WTC11 (cell line): ENCODE measurements around the gene CCDC137. TPM values are rescaled to one million over a fixed set of nuclear protein-coding genes. Genes with fewer than 3 reads are reported as not detected.
A peak's percentile ranks its signal among the peaks of the same experiment; 100 is the strongest.

Source experiments
- ATF1 ChIP-seq: sonication (generic); formaldehyde crosslinking; IDR thresholded peaks from 2 replicates; pipeline ENCODE4 v1.8.1; 2023; ENCODE audit warnings: mild to moderate bottlenecking, moderate library complexity, missing genetic modification reagents
- ESRRA ChIP-seq: sonication (generic); formaldehyde crosslinking; IDR thresholded peaks from 2 replicates; pipeline ENCODE4 v1.8.1; 2022; ENCODE audit warnings: mild to moderate bottlenecking, missing genetic modification reagents, borderline replicate concordance
- FOXP1 ChIP-seq: sonication (generic); formaldehyde crosslinking; IDR thresholded peaks from 2 replicates; pipeline ENCODE4 v1.8.0; 2022; ENCODE audit warnings: missing genetic modification reagents, mild to moderate bottlenecking, moderate library complexity, borderline replicate concordance
- GABPB1 ChIP-seq: sonication (generic); formaldehyde crosslinking; IDR thresholded peaks from 2 replicates; pipeline ENCODE4 v1.8.1; 2023; ENCODE audit warnings: mild to moderate bottlenecking, missing genetic modification reagents
- IRF2 ChIP-seq: sonication (generic); formaldehyde crosslinking; IDR thresholded peaks from 2 replicates; pipeline ENCODE4 v1.8.0; 2022; ENCODE audit warnings: low read depth, missing genetic modification reagents, borderline replicate concordance
- MXD4 ChIP-seq: fragments of 250-450 bp; sonication (Bioruptor Pico); IDR thresholded peaks from 2 replicates; pipeline ENCODE4 v1.8.0; 2021; ENCODE audit warnings: mild to moderate bottlenecking, moderate library complexity, borderline replicate concordance
- NFATC4 ChIP-seq: fragments of 250-450 bp; sonication (Bioruptor Pico); IDR thresholded peaks from 2 replicates; pipeline ENCODE4 v1.9.0; 2021; ENCODE audit warnings: mild to moderate bottlenecking
- NFE2L1 ChIP-seq: sonication (generic); formaldehyde crosslinking; IDR thresholded peaks from 2 replicates; pipeline ENCODE4 v1.8.1; 2023; ENCODE audit warnings: missing genetic modification reagents
- RORB ChIP-seq: fragments of 250-450 bp; sonication (Bioruptor Pico); IDR thresholded peaks from 2 replicates; pipeline ENCODE4 v1.9.0; 2021; ENCODE audit warnings: mild to moderate bottlenecking
- SMAD3 ChIP-seq: sonication (generic); formaldehyde crosslinking; IDR thresholded peaks from 2 replicates; pipeline ENCODE4 v1.8.0; 2022; ENCODE audit warnings: missing genetic modification reagents, mild to moderate bottlenecking, borderline replicate concordance
- SMAD4 ChIP-seq: sonication (generic); formaldehyde crosslinking; IDR thresholded peaks from 2 replicates; pipeline ENCODE4 v1.8.0; 2022; ENCODE audit warnings: mild to moderate bottlenecking, missing genetic modification reagents
- SP1 ChIP-seq: sonication (generic); formaldehyde crosslinking; conservative IDR thresholded peaks from 2 replicates; pipeline ENCODE4 v1.8.1; 2022; ENCODE audit warnings: missing genetic modification reagents
- ZNF121 ChIP-seq: sonication (generic); formaldehyde crosslinking; IDR thresholded peaks from 2 replicates; pipeline ENCODE4 v1.8.0; 2023; ENCODE audit warnings: missing genetic modification reagents
- ZNF416 ChIP-seq: fragments of 250-450 bp; sonication (Bioruptor Pico); IDR thresholded peaks from 2 replicates; pipeline ENCODE4 v1.9.0; 2021; ENCODE audit warnings: mild to moderate bottlenecking, inconsistent platforms
- total RNA-seq: library from RNA; stranded (reverse); gene quantifications from 3 replicates; pipeline ENCODE4 v1.2.3, GENCODE V29; 2021
- TF ChIP-seq, protein P1 (sequence below): sonication (generic); formaldehyde crosslinking; IDR thresholded peaks from 2 replicates; pipeline ENCODE4 v1.8.0; 2023; ENCODE audit warnings: missing genetic modification reagents, mild to moderate bottlenecking, borderline replicate concordance
- TF ChIP-seq, protein P2 (sequence below): sonication (generic); formaldehyde crosslinking; IDR thresholded peaks from 2 replicates; pipeline ENCODE4 v1.8.0; 2022; ENCODE audit warnings: missing genetic modification reagents
- TF ChIP-seq, protein P3 (sequence below): sonication (generic); formaldehyde crosslinking; IDR thresholded peaks from 2 replicates; pipeline ENCODE4 v1.8.1; 2023; ENCODE audit warnings: mild to moderate bottlenecking, missing genetic modification reagents, moderate library complexity
- TF ChIP-seq, protein P4 (sequence below): sonication (generic); formaldehyde crosslinking; IDR thresholded peaks from 2 replicates; pipeline ENCODE4 v1.8.1; 2022; ENCODE audit warnings: low read depth, missing genetic modification reagents, borderline replicate concordance
- TF ChIP-seq, protein P5 (sequence below): sonication (generic); formaldehyde crosslinking; IDR thresholded peaks from 2 replicates; pipeline ENCODE4 v1.8.0; 2022; ENCODE audit warnings: mild to moderate bottlenecking, missing genetic modification reagents
- TF ChIP-seq, protein P6 (sequence below): sonication (generic); formaldehyde crosslinking; IDR thresholded peaks from 2 replicates; pipeline ENCODE4 v1.8.1; 2023; ENCODE audit warnings: mild to moderate bottlenecking, moderate library complexity, missing genetic modification reagents
- TF ChIP-seq, protein P7 (sequence below): sonication (generic); formaldehyde crosslinking; conservative IDR thresholded peaks from 2 replicates; pipeline ENCODE4 v1.8.1; 2023; ENCODE audit warnings: mild to moderate bottlenecking, low read depth, missing genetic modification reagents, moderate library complexity

CCDC137 gene
- total RNA-seq, 1 experiment from 2014 or later: 36.8 TPM

DNA sequence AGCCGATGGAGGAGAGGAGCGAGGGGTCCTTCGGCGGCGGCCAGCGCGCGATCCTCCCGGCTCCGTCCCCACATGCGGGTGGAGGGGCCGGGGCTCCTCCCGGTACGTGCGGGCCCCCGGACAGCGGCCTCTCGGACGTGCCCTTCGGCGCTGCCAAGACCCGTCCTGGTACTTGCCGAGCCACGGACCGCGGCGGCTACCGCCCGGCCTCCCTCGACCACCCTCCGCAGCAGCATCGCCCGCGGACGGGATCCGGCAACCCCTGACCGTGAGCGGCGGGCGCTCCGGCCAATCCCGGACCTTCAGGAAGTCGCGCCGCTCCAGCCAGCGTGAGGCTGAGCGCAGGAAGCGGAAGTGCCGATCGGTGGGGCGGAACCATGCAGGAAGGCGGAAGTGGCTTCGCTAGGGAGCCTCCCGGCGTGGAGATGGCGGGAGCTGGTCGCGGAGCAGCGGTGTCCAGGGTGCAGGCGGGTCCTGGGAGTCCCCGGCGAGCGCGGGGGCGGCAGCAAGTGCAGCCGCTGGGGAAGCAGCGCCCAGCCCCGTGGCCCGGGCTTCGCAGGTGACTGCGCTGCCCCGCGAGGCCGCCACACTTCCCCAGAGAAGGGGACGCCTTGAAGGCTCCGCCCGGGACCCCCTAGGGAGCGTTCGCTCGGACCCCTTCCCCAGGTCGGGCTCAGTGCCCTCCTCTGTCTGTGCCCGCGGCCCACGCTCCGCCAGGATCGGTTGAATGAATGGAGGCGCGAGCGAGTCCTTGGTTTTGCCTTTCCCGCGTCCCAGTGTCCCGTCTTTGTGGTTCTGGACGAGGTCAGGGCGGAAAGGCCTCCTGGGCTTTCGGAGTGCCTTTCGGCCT, at the start of gene CCDC137, which contains the start of gene OXLD1 (continued):
- TF ChIP-seq, protein P1, sequence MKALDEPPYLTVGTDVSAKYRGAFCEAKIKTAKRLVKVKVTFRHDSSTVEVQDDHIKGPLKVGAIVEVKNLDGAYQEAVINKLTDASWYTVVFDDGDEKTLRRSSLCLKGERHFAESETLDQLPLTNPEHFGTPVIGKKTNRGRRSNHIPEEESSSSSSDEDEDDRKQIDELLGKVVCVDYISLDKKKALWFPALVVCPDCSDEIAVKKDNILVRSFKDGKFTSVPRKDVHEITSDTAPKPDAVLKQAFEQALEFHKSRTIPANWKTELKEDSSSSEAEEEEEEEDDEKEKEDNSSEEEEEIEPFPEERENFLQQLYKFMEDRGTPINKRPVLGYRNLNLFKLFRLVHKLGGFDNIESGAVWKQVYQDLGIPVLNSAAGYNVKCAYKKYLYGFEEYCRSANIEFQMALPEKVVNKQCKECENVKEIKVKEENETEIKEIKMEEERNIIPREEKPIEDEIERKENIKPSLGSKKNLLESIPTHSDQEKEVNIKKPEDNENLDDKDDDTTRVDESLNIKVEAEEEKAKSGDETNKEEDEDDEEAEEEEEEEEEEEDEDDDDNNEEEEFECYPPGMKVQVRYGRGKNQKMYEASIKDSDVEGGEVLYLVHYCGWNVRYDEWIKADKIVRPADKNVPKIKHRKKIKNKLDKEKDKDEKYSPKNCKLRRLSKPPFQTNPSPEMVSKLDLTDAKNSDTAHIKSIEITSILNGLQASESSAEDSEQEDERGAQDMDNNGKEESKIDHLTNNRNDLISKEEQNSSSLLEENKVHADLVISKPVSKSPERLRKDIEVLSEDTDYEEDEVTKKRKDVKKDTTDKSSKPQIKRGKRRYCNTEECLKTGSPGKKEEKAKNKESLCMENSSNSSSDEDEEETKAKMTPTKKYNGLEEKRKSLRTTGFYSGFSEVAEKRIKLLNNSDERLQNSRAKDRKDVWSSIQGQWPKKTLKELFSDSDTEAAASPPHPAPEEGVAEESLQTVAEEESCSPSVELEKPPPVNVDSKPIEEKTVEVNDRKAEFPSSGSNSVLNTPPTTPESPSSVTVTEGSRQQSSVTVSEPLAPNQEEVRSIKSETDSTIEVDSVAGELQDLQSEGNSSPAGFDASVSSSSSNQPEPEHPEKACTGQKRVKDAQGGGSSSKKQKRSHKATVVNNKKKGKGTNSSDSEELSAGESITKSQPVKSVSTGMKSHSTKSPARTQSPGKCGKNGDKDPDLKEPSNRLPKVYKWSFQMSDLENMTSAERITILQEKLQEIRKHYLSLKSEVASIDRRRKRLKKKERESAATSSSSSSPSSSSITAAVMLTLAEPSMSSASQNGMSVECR (CRISPR knock-in tag): peak; percentile 89; the same call in 1 of the 2 replicates
- TF ChIP-seq FOXP1 (CRISPR knock-in tag) (peak; percentile 87), SMAD3 (CRISPR knock-in tag) (0 out of 2 replicates have a peak, but pooled peaks have one; percentile 16), IRF2 (CRISPR knock-in tag) (no peak), RORB (CRISPR knock-in tag) (no peak), ZNF416 (no peak), NFE2L1 (peak; percentile 85; the same call in 1 of the 2 replicates), SMAD4 (CRISPR knock-in tag) (no peak), MXD4 (no peak), ATF1 (no peak), NFATC4 (CRISPR knock-in tag) (no peak), ZNF121 (CRISPR knock-in tag) (no peak; the same call in 1 of the 2 replicates), ESRRA (CRISPR knock-in tag) (peak; percentile 43; the same call in 1 of the 2 replicates), SP1 (CRISPR knock-in tag) (peak; percentile 87; the same call in 1 of the 2 replicates), GABPB1 (CRISPR knock-in tag) (peak; percentile 91)
- TF ChIP-seq, protein P2, sequence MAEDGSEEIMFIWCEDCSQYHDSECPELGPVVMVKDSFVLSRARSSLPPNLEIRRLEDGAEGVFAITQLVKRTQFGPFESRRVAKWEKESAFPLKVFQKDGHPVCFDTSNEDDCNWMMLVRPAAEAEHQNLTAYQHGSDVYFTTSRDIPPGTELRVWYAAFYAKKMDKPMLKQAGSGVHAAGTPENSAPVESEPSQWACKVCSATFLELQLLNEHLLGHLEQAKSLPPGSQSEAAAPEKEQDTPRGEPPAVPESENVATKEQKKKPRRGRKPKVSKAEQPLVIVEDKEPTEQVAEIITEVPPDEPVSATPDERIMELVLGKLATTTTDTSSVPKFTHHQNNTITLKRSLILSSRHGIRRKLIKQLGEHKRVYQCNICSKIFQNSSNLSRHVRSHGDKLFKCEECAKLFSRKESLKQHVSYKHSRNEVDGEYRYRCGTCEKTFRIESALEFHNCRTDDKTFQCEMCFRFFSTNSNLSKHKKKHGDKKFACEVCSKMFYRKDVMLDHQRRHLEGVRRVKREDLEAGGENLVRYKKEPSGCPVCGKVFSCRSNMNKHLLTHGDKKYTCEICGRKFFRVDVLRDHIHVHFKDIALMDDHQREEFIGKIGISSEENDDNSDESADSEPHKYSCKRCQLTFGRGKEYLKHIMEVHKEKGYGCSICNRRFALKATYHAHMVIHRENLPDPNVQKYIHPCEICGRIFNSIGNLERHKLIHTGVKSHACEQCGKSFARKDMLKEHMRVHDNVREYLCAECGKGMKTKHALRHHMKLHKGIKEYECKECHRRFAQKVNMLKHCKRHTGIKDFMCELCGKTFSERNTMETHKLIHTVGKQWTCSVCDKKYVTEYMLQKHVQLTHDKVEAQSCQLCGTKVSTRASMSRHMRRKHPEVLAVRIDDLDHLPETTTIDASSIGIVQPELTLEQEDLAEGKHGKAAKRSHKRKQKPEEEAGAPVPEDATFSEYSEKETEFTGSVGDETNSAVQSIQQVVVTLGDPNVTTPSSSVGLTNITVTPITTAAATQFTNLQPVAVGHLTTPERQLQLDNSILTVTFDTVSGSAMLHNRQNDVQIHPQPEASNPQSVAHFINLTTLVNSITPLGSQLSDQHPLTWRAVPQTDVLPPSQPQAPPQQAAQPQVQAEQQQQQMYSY (CRISPR knock-in tag): peak; percentile 13; the same call in 1 of the 2 replicates
- TF ChIP-seq, protein P3, sequence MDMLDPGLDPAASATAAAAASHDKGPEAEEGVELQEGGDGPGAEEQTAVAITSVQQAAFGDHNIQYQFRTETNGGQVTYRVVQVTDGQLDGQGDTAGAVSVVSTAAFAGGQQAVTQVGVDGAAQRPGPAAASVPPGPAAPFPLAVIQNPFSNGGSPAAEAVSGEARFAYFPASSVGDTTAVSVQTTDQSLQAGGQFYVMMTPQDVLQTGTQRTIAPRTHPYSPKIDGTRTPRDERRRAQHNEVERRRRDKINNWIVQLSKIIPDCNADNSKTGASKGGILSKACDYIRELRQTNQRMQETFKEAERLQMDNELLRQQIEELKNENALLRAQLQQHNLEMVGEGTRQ (CRISPR knock-in tag): peak; percentile 54
- TF ChIP-seq, protein P4, sequence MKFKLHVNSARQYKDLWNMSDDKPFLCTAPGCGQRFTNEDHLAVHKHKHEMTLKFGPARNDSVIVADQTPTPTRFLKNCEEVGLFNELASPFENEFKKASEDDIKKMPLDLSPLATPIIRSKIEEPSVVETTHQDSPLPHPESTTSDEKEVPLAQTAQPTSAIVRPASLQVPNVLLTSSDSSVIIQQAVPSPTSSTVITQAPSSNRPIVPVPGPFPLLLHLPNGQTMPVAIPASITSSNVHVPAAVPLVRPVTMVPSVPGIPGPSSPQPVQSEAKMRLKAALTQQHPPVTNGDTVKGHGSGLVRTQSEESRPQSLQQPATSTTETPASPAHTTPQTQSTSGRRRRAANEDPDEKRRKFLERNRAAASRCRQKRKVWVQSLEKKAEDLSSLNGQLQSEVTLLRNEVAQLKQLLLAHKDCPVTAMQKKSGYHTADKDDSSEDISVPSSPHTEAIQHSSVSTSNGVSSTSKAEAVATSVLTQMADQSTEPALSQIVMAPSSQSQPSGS: no peak
- TF ChIP-seq, protein P5, sequence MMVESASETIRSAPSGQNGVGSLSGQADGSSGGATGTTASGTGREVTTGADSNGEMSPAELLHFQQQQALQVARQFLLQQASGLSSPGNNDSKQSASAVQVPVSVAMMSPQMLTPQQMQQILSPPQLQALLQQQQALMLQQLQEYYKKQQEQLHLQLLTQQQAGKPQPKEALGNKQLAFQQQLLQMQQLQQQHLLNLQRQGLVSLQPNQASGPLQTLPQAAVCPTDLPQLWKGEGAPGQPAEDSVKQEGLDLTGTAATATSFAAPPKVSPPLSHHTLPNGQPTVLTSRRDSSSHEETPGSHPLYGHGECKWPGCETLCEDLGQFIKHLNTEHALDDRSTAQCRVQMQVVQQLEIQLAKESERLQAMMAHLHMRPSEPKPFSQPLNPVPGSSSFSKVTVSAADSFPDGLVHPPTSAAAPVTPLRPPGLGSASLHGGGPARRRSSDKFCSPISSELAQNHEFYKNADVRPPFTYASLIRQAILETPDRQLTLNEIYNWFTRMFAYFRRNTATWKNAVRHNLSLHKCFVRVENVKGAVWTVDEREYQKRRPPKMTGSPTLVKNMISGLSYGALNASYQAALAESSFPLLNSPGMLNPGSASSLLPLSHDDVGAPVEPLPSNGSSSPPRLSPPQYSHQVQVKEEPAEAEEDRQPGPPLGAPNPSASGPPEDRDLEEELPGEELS (CRISPR knock-in tag): peak; percentile 52
- TF ChIP-seq, protein P6, sequence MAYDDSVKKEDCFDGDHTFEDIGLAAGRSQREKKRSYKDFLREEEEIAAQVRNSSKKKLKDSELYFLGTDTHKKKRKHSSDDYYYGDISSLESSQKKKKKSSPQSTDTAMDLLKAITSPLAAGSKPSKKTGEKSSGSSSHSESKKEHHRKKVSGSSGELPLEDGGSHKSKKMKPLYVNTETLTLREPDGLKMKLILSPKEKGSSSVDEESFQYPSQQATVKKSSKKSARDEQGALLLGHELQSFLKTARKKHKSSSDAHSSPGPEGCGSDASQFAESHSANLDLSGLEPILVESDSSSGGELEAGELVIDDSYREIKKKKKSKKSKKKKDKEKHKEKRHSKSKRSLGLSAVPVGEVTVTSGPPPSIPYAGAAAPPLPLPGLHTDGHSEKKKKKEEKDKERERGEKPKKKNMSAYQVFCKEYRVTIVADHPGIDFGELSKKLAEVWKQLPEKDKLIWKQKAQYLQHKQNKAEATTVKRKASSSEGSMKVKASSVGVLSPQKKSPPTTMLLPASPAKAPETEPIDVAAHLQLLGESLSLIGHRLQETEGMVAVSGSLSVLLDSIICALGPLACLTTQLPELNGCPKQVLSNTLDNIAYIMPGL (CRISPR knock-in tag): peak; percentile 66; the same call in 1 of the 2 replicates
- TF ChIP-seq, protein P7, sequence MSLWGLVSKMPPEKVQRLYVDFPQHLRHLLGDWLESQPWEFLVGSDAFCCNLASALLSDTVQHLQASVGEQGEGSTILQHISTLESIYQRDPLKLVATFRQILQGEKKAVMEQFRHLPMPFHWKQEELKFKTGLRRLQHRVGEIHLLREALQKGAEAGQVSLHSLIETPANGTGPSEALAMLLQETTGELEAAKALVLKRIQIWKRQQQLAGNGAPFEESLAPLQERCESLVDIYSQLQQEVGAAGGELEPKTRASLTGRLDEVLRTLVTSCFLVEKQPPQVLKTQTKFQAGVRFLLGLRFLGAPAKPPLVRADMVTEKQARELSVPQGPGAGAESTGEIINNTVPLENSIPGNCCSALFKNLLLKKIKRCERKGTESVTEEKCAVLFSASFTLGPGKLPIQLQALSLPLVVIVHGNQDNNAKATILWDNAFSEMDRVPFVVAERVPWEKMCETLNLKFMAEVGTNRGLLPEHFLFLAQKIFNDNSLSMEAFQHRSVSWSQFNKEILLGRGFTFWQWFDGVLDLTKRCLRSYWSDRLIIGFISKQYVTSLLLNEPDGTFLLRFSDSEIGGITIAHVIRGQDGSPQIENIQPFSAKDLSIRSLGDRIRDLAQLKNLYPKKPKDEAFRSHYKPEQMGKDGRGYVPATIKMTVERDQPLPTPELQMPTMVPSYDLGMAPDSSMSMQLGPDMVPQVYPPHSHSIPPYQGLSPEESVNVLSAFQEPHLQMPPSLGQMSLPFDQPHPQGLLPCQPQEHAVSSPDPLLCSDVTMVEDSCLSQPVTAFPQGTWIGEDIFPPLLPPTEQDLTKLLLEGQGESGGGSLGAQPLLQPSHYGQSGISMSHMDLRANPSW (CRISPR knock-in tag): no peak
